ENCODE data around the gene EMC1.
"Not testable (repeated sequence)": the region's sequence is repeated elsewhere in the genome, so short reads cannot be mapped to it uniquely, and the experiment has no call there.

Gene EMC1

DNA sequence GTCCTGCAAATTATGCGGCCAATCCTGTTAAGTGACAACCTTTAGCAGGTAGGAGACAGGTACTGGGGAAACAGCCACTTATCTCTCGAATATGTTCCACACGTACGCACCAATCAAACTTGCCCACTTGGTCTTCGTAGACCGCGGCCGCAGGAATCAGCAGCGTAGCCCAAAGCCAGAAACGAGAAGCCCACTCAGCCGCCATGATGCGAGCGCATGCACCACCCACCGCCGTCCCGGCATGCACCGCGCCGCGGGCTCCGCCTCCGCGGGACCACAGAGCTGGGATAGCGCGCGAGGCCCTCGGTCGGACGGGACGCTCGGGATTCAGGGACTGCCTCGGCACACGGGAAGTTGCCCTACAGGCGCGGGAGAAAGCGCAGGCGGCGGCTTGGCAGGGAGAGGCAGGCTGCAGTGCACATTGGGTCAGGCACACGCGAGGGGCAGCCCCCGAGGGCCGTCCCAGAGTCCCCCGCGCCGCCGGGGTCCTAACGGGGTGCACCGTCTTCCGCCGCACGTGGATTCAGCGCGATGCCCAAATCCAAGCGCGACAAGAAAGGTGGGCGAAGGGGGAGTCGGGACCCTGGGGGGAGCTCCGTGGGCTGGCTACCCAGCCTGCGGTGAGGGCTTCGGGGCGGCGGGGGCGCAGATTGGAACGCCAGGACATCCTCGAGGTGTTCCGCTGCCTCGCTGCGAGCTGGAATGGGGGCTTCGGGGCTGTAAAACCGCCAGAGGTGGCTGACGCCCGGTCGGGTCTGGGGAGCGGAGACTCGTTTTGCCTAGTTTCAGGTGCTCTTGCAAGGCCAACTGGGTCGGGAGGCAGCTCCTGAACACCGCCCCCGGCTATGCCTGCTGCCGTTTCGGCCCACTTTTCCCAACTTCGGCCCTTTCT is at the start of gene EMC1, which contains the start of gene MRTO4:
Gene EMC1, minus strand, starts transcription at position 220 of the 892 bp plus-strand sequence. Its CDS starts 15 bp downstream, at position 205.
Gene MRTO4, plus strand, starts transcription at position 501 of the 892 bp plus-strand sequence. Its CDS starts 31 bp downstream, at position 532.
- peak; percentile 85 for DNase-seq

- no peak for DNase-seq
These were observed 48.9 kb upstream of the EMC1 start for GRCh38 chr1:19300211-19300610.

DNA sequence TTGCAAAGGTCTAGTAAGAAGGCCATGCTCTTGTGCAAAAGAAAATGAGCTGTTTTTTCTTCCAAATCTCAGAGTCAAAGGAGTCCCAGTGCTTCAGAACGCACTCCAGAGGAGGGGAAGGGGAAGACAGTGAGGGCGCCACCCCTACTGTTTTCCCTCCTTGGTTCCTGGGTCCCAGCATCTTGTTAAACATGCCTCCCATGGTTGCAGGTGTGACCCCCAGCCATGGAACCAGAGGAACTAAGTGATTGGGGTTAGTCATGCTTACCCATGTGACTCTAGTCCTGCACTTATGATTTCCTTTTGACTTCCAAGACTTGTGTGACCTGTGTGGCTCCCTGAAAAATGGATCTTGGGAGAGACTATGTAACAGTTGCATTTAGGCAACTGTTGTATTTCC is 43.3 kb upstream of the EMC1 start:
- DNase-seq: no peak

DNA sequence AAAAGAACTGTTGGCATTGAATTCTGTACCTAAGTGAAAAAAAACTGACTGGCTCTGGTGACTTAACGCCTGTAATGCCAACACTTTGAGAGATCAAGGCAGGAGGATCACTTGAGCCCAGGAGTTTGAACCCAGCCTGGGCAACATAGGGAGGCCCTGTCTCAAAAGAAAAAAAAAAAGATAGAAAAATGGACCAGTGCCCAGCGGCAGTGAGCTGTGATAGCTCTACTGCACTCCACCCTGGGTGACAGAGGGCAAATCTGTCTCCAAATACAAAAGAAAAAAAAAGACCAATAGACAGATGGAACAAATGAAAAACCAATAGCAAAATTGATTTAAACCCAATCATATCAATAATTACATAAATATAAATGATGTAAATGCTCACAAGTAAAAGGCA is 37.9 kb upstream of the EMC1 start:
- DNase-seq: no peak

GRCh38 chr1:19288324-19289241 is 37.3 kb upstream of the EMC1 start, which contains the start of gene AKR7A3:
AKR7A3 (minus strand) TSS chr1:19288770; CDS start chr1:19288709, 61 bp downstream.
- DNase-seq: peak; percentile 58

DNA sequence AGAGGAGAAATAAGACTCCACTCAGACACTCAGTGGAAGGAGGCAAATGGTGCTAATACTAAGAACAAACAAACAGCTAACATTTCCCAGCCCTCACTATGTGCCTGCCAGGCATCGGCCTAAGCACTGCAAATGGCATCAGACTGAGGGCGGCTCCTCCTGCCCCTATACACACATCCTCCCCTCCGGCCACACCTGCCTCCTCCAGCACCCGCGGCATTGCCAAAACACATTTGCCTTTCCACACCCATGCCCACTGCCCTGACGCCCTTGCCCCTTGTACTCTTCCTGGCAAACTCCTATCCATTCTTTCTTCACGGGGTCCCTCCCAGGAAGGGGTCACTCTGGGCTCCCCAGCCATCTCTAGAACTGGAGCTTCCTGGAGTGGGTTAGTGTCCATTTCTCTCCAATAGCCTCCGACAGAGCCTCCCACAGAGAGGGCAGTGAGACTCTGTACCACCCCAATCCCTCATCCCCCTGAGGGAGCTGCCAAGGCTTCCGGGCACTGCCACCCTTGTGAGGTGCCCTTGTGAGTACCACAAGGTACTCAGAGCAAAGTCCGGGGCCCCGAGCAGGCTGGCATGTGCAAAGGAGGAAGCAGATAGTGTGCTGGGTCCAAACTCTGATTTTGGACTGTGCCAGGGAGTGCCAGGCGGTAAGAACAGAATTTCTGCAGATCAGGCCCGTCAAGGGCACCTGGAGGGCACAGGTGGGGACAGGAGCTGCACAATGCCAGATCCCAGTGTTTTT is 36.3 kb upstream of the EMC1 start:
- DNase-seq: no peak

GRCh38 chr1:19285807-19286206 is 34.5 kb upstream of the EMC1 start:
- not testable (repeated sequence) for DNase-seq

DNA sequence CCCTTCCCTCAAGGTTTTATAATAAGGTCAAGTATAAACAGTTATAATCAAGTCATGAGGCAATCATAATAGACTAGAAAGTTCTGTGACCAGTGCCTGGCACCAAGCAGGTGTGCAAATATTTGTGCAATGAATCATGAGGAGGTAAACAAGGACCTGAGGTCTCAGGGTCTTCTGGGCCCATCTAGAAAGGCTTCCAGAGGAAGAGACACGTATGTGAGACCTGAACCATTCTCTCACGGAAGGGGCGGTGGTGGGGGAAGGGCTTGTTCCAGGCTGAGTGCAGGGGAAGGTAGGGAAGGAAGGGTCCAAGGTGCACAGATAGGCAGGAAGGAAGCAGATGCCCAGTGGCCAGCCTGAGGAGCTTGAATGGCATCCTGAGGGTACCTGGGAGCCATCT is 34.0 kb upstream of the EMC1 start:
- DNase-seq: not testable (repeated sequence)

DNA sequence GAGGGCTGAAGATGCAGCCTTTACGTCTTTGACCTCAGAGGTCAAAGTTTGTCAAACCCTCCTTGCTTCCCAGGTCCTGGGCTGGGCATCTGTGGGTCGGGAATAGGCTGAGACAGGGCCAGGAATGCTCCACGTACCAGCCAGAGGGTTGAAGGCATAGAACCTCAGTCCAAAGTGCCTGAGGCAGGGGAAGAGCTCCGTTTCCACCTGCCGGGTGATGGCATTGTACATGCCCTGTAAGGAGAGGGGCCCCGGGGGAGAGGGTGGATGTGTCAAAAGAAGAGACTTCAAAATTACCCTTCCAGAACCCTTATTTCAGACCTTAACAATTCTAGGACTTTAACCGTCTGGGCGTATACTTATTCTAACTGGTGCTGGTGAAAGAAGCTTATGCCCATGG is 33.6 kb upstream of the EMC1 start:
- no peak for DNase-seq

- no peak for DNase-seq
These were observed 32.6 kb upstream of the EMC1 start for GRCh38 chr1:19283891-19284290.

GRCh38 chr1:19274636-19275035 is 23.3 kb upstream of the EMC1 start:
- no peak for DNase-seq

DNA sequence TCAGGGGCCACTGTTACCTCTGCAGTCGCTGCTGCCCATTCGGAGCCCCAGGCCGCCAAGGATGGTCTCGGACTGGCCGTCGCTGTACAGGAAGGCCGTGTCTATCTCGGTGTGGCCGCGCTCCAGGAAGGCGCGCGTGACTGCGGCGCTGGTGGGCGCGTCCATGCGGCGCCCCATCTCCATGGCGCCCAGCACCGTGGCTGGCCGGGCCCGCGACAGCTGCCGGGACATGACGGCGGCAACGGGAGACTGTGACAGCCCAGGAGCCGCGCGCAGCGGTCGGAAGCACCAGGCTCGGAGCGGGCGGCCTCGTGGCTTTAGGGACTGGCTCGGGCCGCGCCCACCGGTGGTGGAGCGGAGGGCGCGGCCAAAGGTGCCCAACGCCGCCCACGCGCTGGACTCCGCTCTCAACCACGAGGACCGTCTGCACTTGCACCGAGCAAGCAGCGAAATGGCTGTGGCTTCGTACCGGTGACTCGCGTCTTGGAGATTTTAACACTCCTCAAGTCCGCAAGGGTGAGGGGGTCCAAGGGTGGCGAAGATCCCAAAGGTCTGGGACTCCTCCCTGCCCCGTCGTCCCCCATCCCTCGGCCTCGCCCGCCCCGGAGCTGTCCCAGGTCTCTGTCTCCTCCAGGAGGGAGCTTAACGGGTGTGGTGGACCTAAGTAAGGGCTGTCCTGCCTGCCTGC is 22.7 kb upstream of the EMC1 start:
- DNase-seq: not testable (repeated sequence)

DNA sequence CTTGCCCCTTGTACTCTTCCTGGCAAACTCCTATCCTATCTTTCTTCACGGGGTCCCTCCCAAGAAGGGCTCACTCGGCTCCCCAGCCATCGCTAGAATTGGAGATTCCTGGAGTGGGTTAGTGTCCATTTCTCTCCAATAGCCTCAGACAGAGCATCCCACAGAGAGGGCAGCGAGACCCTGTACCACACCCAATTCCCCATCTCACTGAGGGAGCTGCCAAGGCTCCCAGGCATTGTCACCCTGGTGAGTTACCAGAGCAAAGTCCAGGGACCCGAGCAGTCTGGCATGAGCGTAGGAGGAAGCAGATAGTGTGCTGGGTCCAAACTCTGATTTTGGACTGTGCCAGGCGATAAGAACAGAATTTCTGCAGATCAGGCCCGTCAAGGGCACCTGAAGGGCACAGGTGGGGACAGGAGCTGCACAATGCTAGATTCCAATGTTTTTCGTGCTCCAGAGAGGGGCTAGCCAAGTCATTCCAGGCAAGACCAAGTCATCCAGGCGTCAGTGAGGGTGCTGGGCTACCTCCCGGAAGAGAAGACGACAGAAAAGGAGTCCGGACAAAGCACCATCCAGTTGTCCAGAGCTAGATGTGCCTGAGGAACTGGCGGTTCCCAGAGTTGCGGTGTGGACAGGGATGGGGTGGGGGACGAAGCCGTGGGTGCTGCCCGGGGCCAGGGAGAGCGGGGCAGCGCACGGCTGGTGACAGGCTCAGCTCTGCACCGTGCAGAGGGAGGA is 22.0 kb upstream of the EMC1 start:
- DNase-seq: no peak

- DNase-seq: no peak
These were observed 20.7 kb upstream of the EMC1 start for GRCh38 chr1:19272064-19272463.

- not testable (repeated sequence) for DNase-seq
These were observed 19.0 kb upstream of the EMC1 start for GRCh38 chr1:19270343-19270730.

DNA sequence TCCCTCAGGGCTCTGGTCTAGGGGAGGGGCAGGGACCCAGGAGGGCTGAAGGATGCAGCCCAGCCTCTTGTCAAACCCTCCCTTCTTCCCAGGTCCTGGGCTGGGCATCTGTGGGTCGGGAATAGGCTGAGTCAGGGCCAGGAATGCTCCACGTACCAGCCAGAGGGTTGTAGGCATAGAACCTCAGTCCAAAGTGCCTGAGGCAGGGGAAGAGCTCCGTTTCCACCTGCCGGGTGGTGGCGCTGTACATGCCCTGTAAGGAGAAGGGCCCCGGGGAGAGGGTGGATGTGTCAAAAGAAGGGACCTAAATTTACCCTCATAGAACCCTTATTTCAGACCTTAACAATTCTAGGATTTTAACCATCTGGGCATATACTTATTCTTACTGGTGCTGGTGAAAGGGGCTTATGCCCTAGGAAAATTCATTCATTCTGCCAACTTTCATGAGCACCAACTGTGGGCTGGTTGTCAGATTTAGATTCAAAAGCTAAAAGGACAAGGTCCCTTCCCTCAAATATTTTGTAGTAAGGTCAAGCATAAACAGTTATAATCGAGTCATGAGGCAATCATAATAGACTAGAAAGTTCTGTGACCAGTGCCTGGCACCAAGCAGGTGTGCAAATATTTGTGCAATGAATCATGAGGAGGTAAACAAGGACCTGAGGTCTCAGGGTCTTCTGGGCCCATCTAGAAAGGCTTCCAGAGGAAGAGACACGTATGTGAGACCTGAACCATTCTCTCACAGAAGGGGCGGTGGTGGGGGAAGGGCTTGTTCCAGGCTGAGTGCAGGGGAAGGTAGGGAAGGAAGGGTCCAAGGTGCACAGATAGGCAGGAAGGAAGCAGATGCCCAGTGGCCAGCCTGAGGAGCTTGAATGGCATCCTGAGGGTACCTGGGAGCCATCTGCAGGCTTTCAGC is 18.4 kb upstream of the EMC1 start:
- DNase-seq: not testable (repeated sequence)

GRCh38 chr1:19268445-19268844 is 17.1 kb upstream of the EMC1 start:
- no peak for DNase-seq

DNA sequence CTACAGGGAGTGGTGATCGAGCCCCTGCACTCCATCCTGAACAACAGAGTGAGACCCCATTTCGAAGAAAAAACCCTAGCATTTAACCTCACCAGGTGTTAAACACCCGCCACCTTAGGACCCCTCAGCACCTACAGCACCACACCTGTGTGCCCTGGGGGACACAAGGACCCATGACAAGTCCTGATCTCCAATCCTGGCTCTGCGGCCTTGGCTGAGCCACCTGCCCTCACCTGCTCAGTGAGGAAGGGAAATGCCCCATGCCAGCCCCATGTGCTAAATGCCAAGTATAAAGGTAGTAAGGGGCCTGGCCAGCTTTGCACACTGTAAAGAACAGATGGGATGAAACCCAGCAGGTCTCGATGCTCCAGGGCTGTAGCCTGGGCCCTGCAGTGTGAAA is 11.4 kb upstream of the EMC1 start:
- no peak for DNase-seq

DNA sequence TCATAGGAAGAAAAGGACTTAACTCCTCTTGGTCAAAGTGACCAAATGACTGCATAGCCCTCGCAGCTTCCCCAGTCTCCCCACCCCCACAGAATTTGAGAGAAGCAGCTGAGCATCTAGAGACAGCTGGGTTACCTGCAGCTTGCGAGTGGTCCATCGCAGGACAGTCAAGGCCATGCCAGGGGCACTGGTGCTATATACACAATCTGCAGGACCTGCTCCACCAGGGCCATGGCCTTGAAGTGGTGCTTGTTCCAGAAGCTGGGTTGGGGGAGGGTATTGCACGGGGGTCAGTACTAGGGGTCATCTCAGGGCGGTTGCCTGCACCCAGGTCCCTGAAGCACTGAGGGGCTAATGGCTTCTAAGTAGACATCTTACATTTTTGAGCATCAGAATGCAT is 10.7 kb upstream of the EMC1 start:
- no peak for DNase-seq

All from CD4-positive, alpha-beta T cell treated with Interleukin-21 for 1 hour (primary cell).